ENCODE results near the gene ANKS4B.

- TF ChIP-seq CTCF (IDR thresholded peaks at IDR 0.05) = no peak
- TF ChIP-seq EP300 (IDR thresholded peaks at IDR 0.05) = no peak
Observed at GRCh38 chr16:21285314-21285713, 51.8 kb downstream of the ANKS4B start.

All from stomach (tissue), 4 donors.